K562 (cell line): Measurements from ENCODE around the gene ZNHIT1. TPM values are rescaled to one million over a fixed set of nuclear protein-coding genes. Genes with fewer than 3 reads are reported as not detected.
A peak's percentile ranks its signal among the peaks of the same experiment; 100 is the strongest.

ENCODE experiments used
- ASH1L ChIP-seq: fragments of 450-650 bp; IDR thresholded peaks from 2 replicates; pipeline ENCODE4 v1.6.1; 2018; ENCODE audit warnings: borderline replicate concordance, mild to moderate bottlenecking, low read depth; ENCODE audit not compliant: partially characterized antibody
- BRCA1 ChIP-seq, 2 experiments: fragments of 450-650 bp in 1 of 2; sonication (generic) in 1 of 2; formaldehyde crosslinking in 1 of 2; IDR thresholded peaks; 2 replicates each; pipeline versions ENCODE4 v1.5.0 to v1.6.1; 2017 to 2020; ENCODE audit warnings: mild to moderate bottlenecking in 1 of 2, missing genetic modification reagents in 1 of 2
- FOXK2 ChIP-seq, 2 experiments: fragments of 450-650 bp; IDR thresholded peaks in 1 of 2; conservative IDR thresholded peaks in 1 of 2; 2 replicates each; pipeline ENCODE4 v1.6.1; 2016; ENCODE audit warnings: low read depth in 2 of 2, mild to moderate bottlenecking in 1 of 2
- GABPB1 ChIP-seq: sonication (generic); formaldehyde crosslinking; IDR thresholded peaks from 2 replicates; pipeline ENCODE4 v1.8.0; 2022; ENCODE audit warnings: mild to moderate bottlenecking, missing genetic modification reagents
- MAZ ChIP-seq, 2 experiments: fragments of 450-650 bp in 1 of 2; sonication (generic) in 1 of 2; formaldehyde crosslinking; IDR thresholded peaks in 1 of 2; conservative IDR thresholded peaks in 1 of 2; 2 replicates each; pipeline versions ENCODE4 v1.4.0 to v1.5.0; 2020; ENCODE audit warnings: mild to moderate bottlenecking in 1 of 2, missing genetic modification reagents in 1 of 2
- MEF2A ChIP-seq: IDR thresholded peaks from 2 replicates; pipeline ENCODE4 v1.6.1; 2011; ENCODE audit warnings: low read depth, mild to moderate bottlenecking, low read length, moderate library complexity; ENCODE audit not compliant: control insufficient read depth
- SMARCB1 ChIP-seq: IDR thresholded peaks from 2 replicates; pipeline ENCODE4 v1.6.1; 2011; ENCODE audit warnings: improper control_type of control experiment, low read depth; ENCODE audit not compliant: insufficient read length
- TEAD4 ChIP-seq, 2 experiments: sonication (generic) in 1 of 2; formaldehyde crosslinking in 1 of 2; IDR thresholded peaks; 2 replicates each; pipeline versions ENCODE4 v1.6.1 to v1.8.0; 2012 to 2022; ENCODE audit warnings: borderline replicate concordance in 1 of 2, inconsistent platforms in 1 of 2, low read length in 1 of 2, mild to moderate bottlenecking in 1 of 2, missing genetic modification reagents in 1 of 2
- TOE1 ChIP-seq, 2 experiments: fragments of 450-650 bp in 1 of 2; sonication (generic) in 1 of 2; formaldehyde crosslinking in 1 of 2; IDR thresholded peaks; 2 replicates each; pipeline versions ENCODE4 v1.7.1 to v1.8.0; 2016 to 2022; ENCODE audit warnings: borderline replicate concordance in 2 of 2, mild to moderate bottlenecking in 2 of 2, antibody characterized with exemption in 1 of 2, inconsistent platforms in 1 of 2, low read depth in 1 of 2, missing genetic modification reagents in 1 of 2, moderate library complexity in 1 of 2
- polyA plus RNA-seq, 8 experiments: library from polyadenylated mRNA; depleted of rRNA in 4 of 8; stranded (reverse) in 5 of 8; unstranded in 3 of 8; fragments of >200 nt; fragmentation: Nextera tagmentation in 2 of 8; fragmentation: Illumina TruSeq in 1 of 8; extraction: Ambion mirVana in 2 of 8; extraction: Trizol in 1 of 8; gene quantifications; 2 replicates each; pipeline versions ENCODE4 v1.2.1 to v1.2.3, GENCODE V29; 2011 to 2014; ENCODE audit warnings: inconsistent platforms in 1 of 8, missing spikeins in 1 of 8
- total RNA-seq, 7 experiments: library from RNA; depleted of rRNA in 6 of 7; stranded (reverse); fragments of >200 nt in 6 of 7; fragmentation: Illumina TruSeq in 2 of 7; extraction: Trizol in 2 of 7; gene quantifications; 2 replicates each; pipeline versions ENCODE4 v1.2.1 to v1.2.3, GENCODE V29; 2011 to 2021; ENCODE audit warnings: low replicate concordance in 1 of 7
- TF ChIP-seq, protein P1 (sequence below): sonication (generic); formaldehyde crosslinking; IDR thresholded peaks from 2 replicates; pipeline ENCODE4 v1.8.1; 2023; ENCODE audit warnings: mild to moderate bottlenecking, missing genetic modification reagents
- TF ChIP-seq, protein P2 (sequence below): sonication (generic); formaldehyde crosslinking; IDR thresholded peaks from 2 replicates; pipeline ENCODE4 v1.4.0; 2020; ENCODE audit warnings: mild to moderate bottlenecking, missing genetic modification reagents
- TF ChIP-seq, protein P3 (sequence below): fragments of 450-650 bp; IDR thresholded peaks from 2 replicates; pipeline ENCODE4 v1.6.1; 2018; ENCODE audit warnings: mild to moderate bottlenecking, low read depth; ENCODE audit not compliant: partially characterized antibody
- TF ChIP-seq, protein P4 (sequence below): fragments of 250-450 bp; sonication (Bioruptor Pico); IDR thresholded peaks from 2 replicates; pipeline ENCODE4 v1.8.0; 2022; ENCODE audit warnings: inconsistent platforms
- TF ChIP-seq, protein P5 (sequence below): fragments of 450-650 bp; formaldehyde crosslinking; IDR thresholded peaks from 2 replicates; pipeline ENCODE4 v1.4.0; 2022; ENCODE audit warnings: missing genetic modification characterization

The ZNHIT1 gene
- total and polyA plus RNA-seq, 9 of the 15 experiments (the other 6 are each of a cell fraction or from before 2014, with no cell fraction given) = 6.4 to 162 (median 70.1) TPM

DNA sequence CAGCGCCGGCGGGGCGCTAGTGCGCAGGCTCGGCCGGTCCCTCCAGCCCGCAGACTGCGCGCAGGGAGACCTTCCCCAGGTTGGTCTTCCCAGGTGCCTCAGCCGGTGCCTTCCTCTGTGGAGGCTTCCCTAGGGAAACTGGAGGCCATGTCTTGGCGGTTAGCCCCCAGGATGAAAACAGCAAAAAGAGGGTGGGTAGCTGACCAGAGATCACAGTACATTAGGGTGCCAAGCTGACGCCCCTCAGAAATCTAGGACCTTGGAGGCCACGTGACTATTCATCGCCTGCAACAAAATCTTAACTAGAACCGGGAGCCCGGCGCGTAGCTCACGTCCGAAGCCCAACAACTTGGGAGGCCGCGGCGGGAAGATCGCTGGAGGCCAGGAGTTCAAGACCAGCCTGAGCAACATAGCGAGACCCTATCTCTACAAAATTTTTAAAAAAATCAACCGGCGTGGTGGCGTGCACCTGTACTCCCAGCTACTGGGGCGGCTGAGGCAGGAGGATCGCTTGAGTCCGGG lies 27.2 kb downstream of the ZNHIT1 start (continued):
- TF ChIP-seq, protein P1, sequence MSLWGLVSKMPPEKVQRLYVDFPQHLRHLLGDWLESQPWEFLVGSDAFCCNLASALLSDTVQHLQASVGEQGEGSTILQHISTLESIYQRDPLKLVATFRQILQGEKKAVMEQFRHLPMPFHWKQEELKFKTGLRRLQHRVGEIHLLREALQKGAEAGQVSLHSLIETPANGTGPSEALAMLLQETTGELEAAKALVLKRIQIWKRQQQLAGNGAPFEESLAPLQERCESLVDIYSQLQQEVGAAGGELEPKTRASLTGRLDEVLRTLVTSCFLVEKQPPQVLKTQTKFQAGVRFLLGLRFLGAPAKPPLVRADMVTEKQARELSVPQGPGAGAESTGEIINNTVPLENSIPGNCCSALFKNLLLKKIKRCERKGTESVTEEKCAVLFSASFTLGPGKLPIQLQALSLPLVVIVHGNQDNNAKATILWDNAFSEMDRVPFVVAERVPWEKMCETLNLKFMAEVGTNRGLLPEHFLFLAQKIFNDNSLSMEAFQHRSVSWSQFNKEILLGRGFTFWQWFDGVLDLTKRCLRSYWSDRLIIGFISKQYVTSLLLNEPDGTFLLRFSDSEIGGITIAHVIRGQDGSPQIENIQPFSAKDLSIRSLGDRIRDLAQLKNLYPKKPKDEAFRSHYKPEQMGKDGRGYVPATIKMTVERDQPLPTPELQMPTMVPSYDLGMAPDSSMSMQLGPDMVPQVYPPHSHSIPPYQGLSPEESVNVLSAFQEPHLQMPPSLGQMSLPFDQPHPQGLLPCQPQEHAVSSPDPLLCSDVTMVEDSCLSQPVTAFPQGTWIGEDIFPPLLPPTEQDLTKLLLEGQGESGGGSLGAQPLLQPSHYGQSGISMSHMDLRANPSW (CRISPR knock-in tag) = peak; percentile 3; the same call in 1 of the 2 replicates
- 0 out of 2 replicates have a peak, but pooled peaks have one; percentile 4 for TF ChIP-seq TEAD4 (IDR thresholded peaks at IDR 0.05; ENCODE audit: low read length)
- no peak for TF ChIP-seq TEAD4 (CRISPR knock-in tag; IDR thresholded peaks at IDR 0.05; ENCODE audit: borderline replicate concordance)
- TF ChIP-seq BRCA1 (IDR thresholded peaks at IDR 0.05) = no peak
- no peak for TF ChIP-seq BRCA1 (CRISPR knock-in tag; IDR thresholded peaks at IDR 0.05)
- TF ChIP-seq, protein P2, sequence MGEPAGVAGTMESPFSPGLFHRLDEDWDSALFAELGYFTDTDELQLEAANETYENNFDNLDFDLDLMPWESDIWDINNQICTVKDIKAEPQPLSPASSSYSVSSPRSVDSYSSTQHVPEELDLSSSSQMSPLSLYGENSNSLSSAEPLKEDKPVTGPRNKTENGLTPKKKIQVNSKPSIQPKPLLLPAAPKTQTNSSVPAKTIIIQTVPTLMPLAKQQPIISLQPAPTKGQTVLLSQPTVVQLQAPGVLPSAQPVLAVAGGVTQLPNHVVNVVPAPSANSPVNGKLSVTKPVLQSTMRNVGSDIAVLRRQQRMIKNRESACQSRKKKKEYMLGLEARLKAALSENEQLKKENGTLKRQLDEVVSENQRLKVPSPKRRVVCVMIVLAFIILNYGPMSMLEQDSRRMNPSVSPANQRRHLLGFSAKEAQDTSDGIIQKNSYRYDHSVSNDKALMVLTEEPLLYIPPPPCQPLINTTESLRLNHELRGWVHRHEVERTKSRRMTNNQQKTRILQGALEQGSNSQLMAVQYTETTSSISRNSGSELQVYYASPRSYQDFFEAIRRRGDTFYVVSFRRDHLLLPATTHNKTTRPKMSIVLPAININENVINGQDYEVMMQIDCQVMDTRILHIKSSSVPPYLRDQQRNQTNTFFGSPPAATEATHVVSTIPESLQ = 0 out of 2 replicates have a peak, but pooled peaks have one; percentile 91
- TF ChIP-seq FOXK2 (conservative IDR thresholded peaks at IDR 0.05 in 1 of 2, IDR thresholded peaks at IDR 0.05 in 1 of 2; ENCODE audit: low read depth in 2 of 2) = 0 out of 4 replicates have a peak, but pooled peaks of 1 of the 2 experiments have one; percentile 13
- TF ChIP-seq, protein P3, sequence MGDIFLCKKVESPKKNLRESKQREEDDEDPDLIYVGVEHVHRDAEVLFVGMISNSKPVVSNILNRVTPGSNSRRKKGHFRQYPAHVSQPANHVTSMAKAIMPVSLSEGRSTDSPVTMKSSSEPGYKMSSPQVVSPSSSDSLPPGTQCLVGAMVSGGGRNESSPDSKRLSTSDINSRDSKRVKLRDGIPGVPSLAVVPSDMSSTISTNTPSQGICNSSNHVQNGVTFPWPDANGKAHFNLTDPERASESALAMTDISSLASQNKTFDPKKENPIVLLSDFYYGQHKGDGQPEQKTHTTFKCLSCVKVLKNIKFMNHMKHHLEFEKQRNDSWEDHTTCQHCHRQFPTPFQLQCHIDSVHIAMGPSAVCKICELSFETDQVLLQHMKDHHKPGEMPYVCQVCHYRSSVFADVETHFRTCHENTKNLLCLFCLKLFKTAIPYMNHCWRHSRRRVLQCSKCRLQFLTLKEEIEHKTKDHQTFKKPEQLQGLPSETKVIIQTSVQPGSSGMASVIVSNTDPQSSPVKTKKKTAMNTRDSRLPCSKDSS = no peak
- TF ChIP-seq, protein P4, sequence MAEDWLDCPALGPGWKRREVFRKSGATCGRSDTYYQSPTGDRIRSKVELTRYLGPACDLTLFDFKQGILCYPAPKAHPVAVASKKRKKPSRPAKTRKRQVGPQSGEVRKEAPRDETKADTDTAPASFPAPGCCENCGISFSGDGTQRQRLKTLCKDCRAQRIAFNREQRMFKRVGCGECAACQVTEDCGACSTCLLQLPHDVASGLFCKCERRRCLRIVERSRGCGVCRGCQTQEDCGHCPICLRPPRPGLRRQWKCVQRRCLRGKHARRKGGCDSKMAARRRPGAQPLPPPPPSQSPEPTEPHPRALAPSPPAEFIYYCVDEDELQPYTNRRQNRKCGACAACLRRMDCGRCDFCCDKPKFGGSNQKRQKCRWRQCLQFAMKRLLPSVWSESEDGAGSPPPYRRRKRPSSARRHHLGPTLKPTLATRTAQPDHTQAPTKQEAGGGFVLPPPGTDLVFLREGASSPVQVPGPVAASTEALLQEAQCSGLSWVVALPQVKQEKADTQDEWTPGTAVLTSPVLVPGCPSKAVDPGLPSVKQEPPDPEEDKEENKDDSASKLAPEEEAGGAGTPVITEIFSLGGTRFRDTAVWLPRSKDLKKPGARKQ (CRISPR knock-in tag) = peak; percentile 35; the same call in 1 of the 2 replicates
- no peak for TF ChIP-seq MAZ (CRISPR knock-in tag; conservative IDR thresholded peaks at IDR 0.05 in 1 of 2, IDR thresholded peaks at IDR 0.05 in 1 of 2)
- TF ChIP-seq ASH1L = no peak
- TF ChIP-seq, protein P5, sequence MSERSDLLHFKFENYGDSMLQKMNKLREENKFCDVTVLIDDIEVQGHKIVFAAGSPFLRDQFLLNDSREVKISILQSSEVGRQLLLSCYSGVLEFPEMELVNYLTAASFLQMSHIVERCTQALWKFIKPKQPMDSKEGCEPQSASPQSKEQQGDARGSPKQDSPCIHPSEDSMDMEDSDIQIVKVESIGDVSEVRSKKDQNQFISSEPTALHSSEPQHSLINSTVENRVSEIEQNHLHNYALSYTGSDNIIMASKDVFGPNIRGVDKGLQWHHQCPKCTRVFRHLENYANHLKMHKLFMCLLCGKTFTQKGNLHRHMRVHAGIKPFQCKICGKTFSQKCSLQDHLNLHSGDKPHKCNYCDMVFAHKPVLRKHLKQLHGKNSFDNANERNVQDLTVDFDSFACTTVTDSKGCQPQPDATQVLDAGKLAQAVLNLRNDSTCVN = no peak
- no peak; the same call in 1 of the 2 replicates for TF ChIP-seq GABPB1
- TF ChIP-seq SMARCB1 = no peak
- no peak for TF ChIP-seq MEF2A
- TF ChIP-seq TOE1 (IDR thresholded peaks at IDR 0.05; ENCODE audit: borderline replicate concordance) = peak; percentile 73; the same call in 1 of the 2 replicates
- no peak for TF ChIP-seq TOE1 (CRISPR knock-in tag; IDR thresholded peaks at IDR 0.05; ENCODE audit: borderline replicate concordance, low read depth)
